Gastroesophageal sphincter (tissue), 3 donors: Measurements from ENCODE around the gene PRLR.

Source experiments
- CTCF ChIP-seq, 4 experiments: fragments of 200-600 bp in 2 of 4; fragments of 450-650 bp in 2 of 4; sonication (generic) in 1 of 4; IDR thresholded peaks; one replicate each; pipeline ENCODE4 v1.5.1; 2017 to 2019; ENCODE audit warnings: antibody characterized with exemption in 4 of 4, mild to moderate bottlenecking in 2 of 4, moderate library complexity in 2 of 4
- POLR2A ChIP-seq, 2 donors: fragments of 450-650 bp; IDR thresholded peaks; one replicate each; pipeline ENCODE4 v1.6.1; 2017; ENCODE audit warnings: antibody characterized with exemption in 2 of 2, mild to moderate bottlenecking in 2 of 2, moderate library complexity in 1 of 2
- POLR2AphosphoS5 ChIP-seq: sonication (generic); formaldehyde crosslinking; IDR thresholded peaks from one replicate; pipeline ENCODE4 v1.6.1; 2017; ENCODE audit warnings: antibody characterized with exemption

GRCh38 chr5:35096932-35097331, 133.4 kb downstream of the PRLR start:
- no peak for TF ChIP-seq CTCF (IDR thresholded peaks at IDR 0.05)
- no peak for TF ChIP-seq POLR2AphosphoS5
- TF ChIP-seq POLR2A (IDR thresholded peaks at IDR 0.05): no peak
